ENCODE data around the gene ST3GAL4. TPM values are rescaled to one million over a fixed set of nuclear protein-coding genes. Genes with fewer than 3 reads are reported as not detected.

ST3GAL4 gene
- total and polyA plus RNA-seq, 8 donors = 9.9 to 31.0 (median 15.7) TPM; not detected in 1

DNA sequence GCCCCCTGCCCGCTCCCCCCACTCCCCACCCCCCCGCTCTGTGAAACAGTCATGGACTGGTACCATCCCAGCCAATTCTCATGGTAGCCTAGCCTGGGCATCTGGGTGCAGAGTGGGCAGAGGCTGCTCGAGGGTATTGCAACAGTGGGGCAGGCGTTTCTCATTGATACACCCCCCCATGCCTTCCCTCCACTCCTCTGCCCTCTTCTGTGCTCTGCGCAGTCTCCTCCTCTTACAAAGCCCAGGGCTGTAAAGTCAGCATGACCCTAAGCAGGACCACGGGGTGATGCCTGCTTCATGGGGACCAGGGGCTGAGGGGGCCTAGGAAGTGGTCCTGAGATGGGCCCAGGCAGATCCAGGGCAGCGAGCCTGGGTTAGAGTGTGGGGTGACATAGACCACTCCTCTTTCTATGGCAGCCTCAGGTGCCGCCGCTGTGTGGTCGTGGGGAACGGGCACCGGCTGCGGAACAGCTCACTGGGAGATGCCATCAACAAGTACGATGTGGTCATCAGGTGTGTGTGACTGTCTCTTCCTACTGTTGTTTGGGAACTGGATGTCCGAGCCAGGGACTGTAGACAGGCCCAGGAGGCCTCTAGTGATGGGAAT lies 52.3 kb downstream of the ST3GAL4 start:
- intact Hi-C loops (cut with DNase I; ENCODE audit: low total_unique reads) = no loop called here
- H3K27ac ChIP-seq = no peak overlapping the region
- peaks cover 0 to 40% (median 13%) of the 10 kb centered on the region in 4 donors for H3K4me1 ChIP-seq
- TF ChIP-seq EP300 (IDR thresholded peaks at IDR 0.05) (no peak), POLR2AphosphoS5 (IDR thresholded peaks at IDR 0.05) (no peak), POLR2A (IDR thresholded peaks at IDR 0.05) (no peak)
- TF ChIP-seq, protein P1, sequence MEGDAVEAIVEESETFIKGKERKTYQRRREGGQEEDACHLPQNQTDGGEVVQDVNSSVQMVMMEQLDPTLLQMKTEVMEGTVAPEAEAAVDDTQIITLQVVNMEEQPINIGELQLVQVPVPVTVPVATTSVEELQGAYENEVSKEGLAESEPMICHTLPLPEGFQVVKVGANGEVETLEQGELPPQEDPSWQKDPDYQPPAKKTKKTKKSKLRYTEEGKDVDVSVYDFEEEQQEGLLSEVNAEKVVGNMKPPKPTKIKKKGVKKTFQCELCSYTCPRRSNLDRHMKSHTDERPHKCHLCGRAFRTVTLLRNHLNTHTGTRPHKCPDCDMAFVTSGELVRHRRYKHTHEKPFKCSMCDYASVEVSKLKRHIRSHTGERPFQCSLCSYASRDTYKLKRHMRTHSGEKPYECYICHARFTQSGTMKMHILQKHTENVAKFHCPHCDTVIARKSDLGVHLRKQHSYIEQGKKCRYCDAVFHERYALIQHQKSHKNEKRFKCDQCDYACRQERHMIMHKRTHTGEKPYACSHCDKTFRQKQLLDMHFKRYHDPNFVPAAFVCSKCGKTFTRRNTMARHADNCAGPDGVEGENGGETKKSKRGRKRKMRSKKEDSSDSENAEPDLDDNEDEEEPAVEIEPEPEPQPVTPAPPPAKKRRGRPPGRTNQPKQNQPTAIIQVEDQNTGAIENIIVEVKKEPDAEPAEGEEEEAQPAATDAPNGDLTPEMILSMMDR (IDR thresholded peaks at IDR 0.05) = no peak
- no peak for DNase-seq
- H3K36me3 ChIP-seq = peaks cover 10 to 37% (median 29%) of the 10 kb centered on the region in 4 donors
- H3K4me3 ChIP-seq = no peak overlapping the region
- no peaks in the 10 kb centered on the region for H3K9me3 ChIP-seq
- no peaks in the 10 kb centered on the region for H3K27me3 ChIP-seq
- 76 to 96% (median 91%) methylated on average over 8 to 15 of the region's 15 CpGs for WGBS, 5 donors

DNA sequence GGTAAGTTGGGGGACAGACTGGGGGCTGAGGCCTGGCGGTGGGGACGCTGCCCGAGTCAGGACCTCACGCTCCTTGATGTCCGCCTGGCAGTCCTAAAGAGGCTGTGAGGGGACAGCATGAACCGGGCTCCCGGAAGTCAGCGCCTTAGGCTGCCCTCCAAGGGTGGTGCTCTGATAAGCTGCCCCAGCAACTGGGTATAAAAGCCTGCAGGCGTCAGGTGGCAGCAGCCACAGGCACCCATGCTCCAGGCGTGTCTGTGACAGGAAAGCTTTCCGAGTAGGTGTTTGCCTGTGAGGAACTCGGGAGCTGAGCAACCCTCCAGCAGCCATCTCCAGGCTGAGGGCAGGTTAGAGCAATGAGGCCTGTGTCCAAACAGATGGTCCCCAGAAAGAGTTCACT lies 53.0 kb downstream of the ST3GAL4 start:
- Histone ChIP-seq H3K4me1 (peaks cover 0 to 33% (median 11%) of the 10 kb centered on the region in 4 donors), H3K27me3 (no peaks in the 10 kb centered on the region), H3K27ac (no peak overlapping the region), H3K4me3 (no peak overlapping the region), H3K9me3 (no peaks in the 10 kb centered on the region), H3K36me3 (peaks cover 10 to 44% (median 36%) of the 10 kb centered on the region in 4 donors)
- intact Hi-C loops (cut with DNase I; ENCODE audit: low total_unique reads) = no loop called here
- DNase-seq = no peak
- WGBS, 5 donors = 41 to 89% (median 66%) methylated on average over 10 to 12 of the region's 12 CpGs
- no peak for TF ChIP-seq EP300 (IDR thresholded peaks at IDR 0.05)
- TF ChIP-seq POLR2AphosphoS5 (IDR thresholded peaks at IDR 0.05) = no peak
- no peak for TF ChIP-seq POLR2A (IDR thresholded peaks at IDR 0.05)
- TF ChIP-seq, protein P1 (IDR thresholded peaks at IDR 0.05) = no peak

DNA sequence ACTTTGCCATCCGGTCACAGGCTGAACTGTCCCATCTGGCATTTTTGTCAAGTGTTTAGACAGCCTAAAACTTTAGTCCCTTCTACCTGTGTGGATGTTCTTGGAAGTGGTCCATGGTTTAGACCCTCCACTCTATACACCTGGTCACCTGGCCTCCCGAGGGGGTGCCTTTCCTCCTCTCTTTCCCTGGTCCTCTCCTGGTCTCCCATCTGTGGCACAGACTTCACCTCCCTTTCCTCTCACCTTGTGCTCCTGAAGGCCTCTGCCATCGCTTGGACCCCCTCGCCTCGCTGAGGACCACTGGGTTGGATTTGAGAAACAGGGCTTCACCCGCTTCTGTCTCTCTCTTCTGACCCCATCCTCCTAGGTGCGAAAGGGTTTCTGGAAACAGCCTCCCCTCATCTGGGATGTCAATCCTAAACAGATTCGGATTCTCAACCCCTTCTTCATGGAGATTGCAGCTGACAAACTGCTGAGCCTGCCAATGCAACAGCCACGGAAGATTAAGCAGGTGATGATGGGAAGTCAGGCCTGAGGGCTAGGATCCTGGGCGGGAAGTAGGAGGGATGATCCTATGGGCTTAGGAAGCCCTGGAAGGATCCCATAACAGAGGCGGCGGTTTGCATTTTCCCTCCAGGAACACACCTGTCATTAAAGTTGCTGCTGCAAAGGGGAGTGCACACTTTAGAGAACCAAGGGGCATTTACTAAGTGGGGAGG lies 53.6 kb downstream of the ST3GAL4 start:
- intact Hi-C loops (cut with DNase I; ENCODE audit: low total_unique reads) = no loop called here
- no peak for DNase-seq
- Histone ChIP-seq H3K27me3 (no peaks in the 10 kb centered on the region), H3K36me3 (peaks cover 10 to 46% (median 39%) of the 10 kb centered on the region in 4 donors), H3K9me3 (no peaks in the 10 kb centered on the region), H3K4me3 (no peak overlapping the region), H3K4me1 (peaks cover 0 to 35% (median 13%) of the 10 kb centered on the region in 4 donors), H3K27ac (no peak overlapping the region)
- 91 to 97% (median 93%) methylated on average over 12 of the region's 12 CpGs for WGBS, 5 donors
- no peak for TF ChIP-seq POLR2A (IDR thresholded peaks at IDR 0.05)
- TF ChIP-seq, protein P1 (IDR thresholded peaks at IDR 0.05) = no peak
- TF ChIP-seq POLR2AphosphoS5 (IDR thresholded peaks at IDR 0.05) = no peak
- no peak for TF ChIP-seq EP300 (IDR thresholded peaks at IDR 0.05)

DNA sequence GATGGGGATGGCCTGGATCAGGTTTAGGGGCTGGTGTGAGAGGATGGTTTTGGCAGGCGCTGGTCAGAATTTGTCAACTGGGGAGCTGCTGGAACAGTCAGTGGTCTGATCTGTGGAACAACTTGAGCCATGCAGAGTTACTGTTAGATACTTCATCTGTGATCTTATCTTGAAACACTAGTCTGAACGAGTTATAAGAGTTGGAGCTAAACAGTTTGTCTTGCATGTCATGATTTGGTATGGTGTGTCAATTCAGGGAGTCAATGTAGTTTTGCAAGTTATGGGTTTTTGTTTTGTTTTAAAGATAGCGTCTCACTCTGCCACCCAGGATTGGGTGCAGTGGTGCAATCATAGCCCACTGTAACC lies 54.1 kb downstream of the ST3GAL4 start:
- Histone ChIP-seq H3K27me3 (no peaks in the 10 kb centered on the region), H3K4me3 (no peak overlapping the region), H3K4me1 (peaks cover 0 to 41% (median 18%) of the 10 kb centered on the region in 4 donors), H3K9me3 (no peaks in the 10 kb centered on the region), H3K36me3 (peaks cover 10 to 46% (median 39%) of the 10 kb centered on the region in 4 donors), H3K27ac (peak overlapping the region in 1 of 5 donors; percentile 29)
- 72 to 90% (median 77%) methylated on average over 3 of the region's 3 CpGs for WGBS, 5 donors
- no peak for DNase-seq
- intact Hi-C loops (cut with DNase I; ENCODE audit: low total_unique reads) = no loop called here
- TF ChIP-seq EP300 (IDR thresholded peaks at IDR 0.05) (no peak), POLR2AphosphoS5 (IDR thresholded peaks at IDR 0.05) (no peak), POLR2A (IDR thresholded peaks at IDR 0.05) (no peak)
- TF ChIP-seq, protein P1 (IDR thresholded peaks at IDR 0.05) = no peak
